HCT116 (cell line): Measurements from ENCODE around the gene RNH1. TPM values are rescaled to one million over a fixed set of nuclear protein-coding genes. Genes with fewer than 3 reads are reported as not detected.

Experiments used
- ATAC-seq: fragments of 200-7000 bp; cut with Tn5 transposase; 2 replicates; pipeline ENCODE4 v1.9.1; 2020; ENCODE audit warnings: mild to moderate bottlenecking, moderate library complexity
- BruUV-seq: library from RNA; stranded (reverse); fragments of 400-500 nt; replicated peaks from 2 replicates; lab custom pipeline; 2021; lab: Mats Ljungman, UMichigan
- CTCF ChIA-PET: fragments of 300-600 bp; sonication (Branson Sonifier 250); formaldehyde crosslinking; loops from one replicate; lab custom pipeline; 2021; ENCODE audit warnings: antibody characterized with exemption; lab: Charles Lee
- POLR2A ChIA-PET: fragments of 300-600, 350-600 bp; sonication (Branson Sonifier 250); formaldehyde crosslinking; loops from one replicate; lab custom pipeline; 2021; ENCODE audit warnings: antibody characterized with exemption; lab: Charles Lee
- RAD21 ChIA-PET, 2 experiments: fragments of 300-600 bp; sonication (Branson Sonifier 250); formaldehyde crosslinking; loops; one replicate each; lab custom pipeline; 2023; ENCODE audit warnings: low total read pairs in 2 of 2; ENCODE audit not compliant: uncharacterized antibody in 2 of 2, unreplicated experiment in 2 of 2, low non-redundant PET in 1 of 2; lab: Charles Lee
- DNase-seq: peaks from one replicate; pipeline ENCODE4 v3.0.0-alpha.2; 2010; ENCODE audit warnings: low read depth, low spot score
- H2AFZ ChIP-seq: fragments of 200-600 bp; shearing (Covaris generic), sonication (generic); 2 replicates; pipeline ENCODE4 v1.6.1; 2017; ENCODE audit warnings: low read depth, mixed run types, mixed read lengths, antibody characterized with exemption, low read length; ENCODE audit not compliant: poor library complexity, severe bottlenecking
- H3K27ac ChIP-seq: 2 replicates; pipeline ENCODE4 v1.5.1; 2012; ENCODE audit warnings: low read depth, low read length
- H3K27me3 ChIP-seq: fragments of 200-600 bp; sonication (generic); 2 replicates; pipeline ENCODE4 v1.6.1; 2016; ENCODE audit warnings: mixed run types, low read length, mixed read lengths; ENCODE audit not compliant: insufficient read depth
- H3K36me3 ChIP-seq, 2 experiments: fragments of 200-500 bp in 1 of 2; fragments of 200-600 bp in 1 of 2; sonication (Bioruptor generic) in 1 of 2; sonication (generic) in 1 of 2; 2 replicates each; pipeline versions ENCODE4 v1.5.1 to v1.6.1; 2014 to 2016; ENCODE audit warnings: low read length in 2 of 2, inconsistent platforms in 1 of 2, mixed read lengths in 1 of 2, mixed run types in 1 of 2; ENCODE audit not compliant: insufficient read depth in 2 of 2, control insufficient read depth in 1 of 2
- H3K4me1 ChIP-seq, 2 experiments: fragments of 200-600 bp in 1 of 2; sonication (generic) in 1 of 2; 2 replicates each; pipeline versions ENCODE4 v1.5.1 to v1.6.1; 2012 to 2017; ENCODE audit warnings: low read length in 2 of 2, inconsistent platforms in 1 of 2, mild to moderate bottlenecking in 1 of 2, mixed read lengths in 1 of 2, mixed run types in 1 of 2, moderate library complexity in 1 of 2; ENCODE audit not compliant: insufficient read depth in 2 of 2, control insufficient read depth in 1 of 2
- H3K4me2 ChIP-seq: fragments of 200-600 bp; sonication (generic); 2 replicates; pipeline ENCODE4 v1.6.1; 2017; ENCODE audit warnings: mixed run types, low read length, mixed read lengths
- H3K4me3 ChIP-seq, 2 experiments: fragments of 200-600 bp in 1 of 2; sonication (generic) in 1 of 2; replicated peaks in 1 of 2; 2 replicates each; pipeline ENCODE4 v1.5.1; 2011 to 2016; ENCODE audit warnings: low read length in 2 of 2, control low read depth in 1 of 2, low read depth in 1 of 2, mild to moderate bottlenecking in 1 of 2, mixed read lengths in 1 of 2, mixed run types in 1 of 2
- H3K79me2 ChIP-seq: fragments of 200-600 bp; sonication (generic); 2 replicates; pipeline ENCODE4 v1.6.1; 2017; ENCODE audit warnings: mild to moderate bottlenecking, mixed run types, low read length, moderate library complexity, mixed read lengths; ENCODE audit not compliant: insufficient read depth
- H3K9ac ChIP-seq: fragments of 200-600 bp; sonication (generic); 2 replicates; pipeline ENCODE4 v1.6.1; 2016; ENCODE audit warnings: low read length, mixed read lengths
- H3K9me2 ChIP-seq: fragments of 200-600 bp; sonication (generic), shearing (Covaris generic); 2 replicates; pipeline ENCODE4 v1.6.1; 2017; ENCODE audit warnings: mixed run types, mild to moderate bottlenecking, moderate library complexity; ENCODE audit not compliant: insufficient read depth
- H3K9me3 ChIP-seq, 2 experiments: fragments of 200-500 bp in 1 of 2; fragments of 200-600 bp in 1 of 2; sonication (Bioruptor generic) in 1 of 2; sonication (generic) in 1 of 2; 2 replicates each; pipeline ENCODE4 v1.6.1; 2014 to 2017; ENCODE audit warnings: low read length in 2 of 2, mixed read lengths in 2 of 2, inconsistent platforms in 1 of 2, low read depth in 1 of 2, mild to moderate bottlenecking in 1 of 2, mixed run types in 1 of 2, moderate library complexity in 1 of 2; ENCODE audit not compliant: control insufficient read depth in 1 of 2, insufficient read depth in 1 of 2
- H4K20me1 ChIP-seq: fragments of 200-600 bp; sonication (generic), shearing (Covaris generic); 2 replicates; pipeline ENCODE4 v1.6.1; 2017; ENCODE audit warnings: mixed run types, mild to moderate bottlenecking, moderate library complexity; ENCODE audit not compliant: insufficient read depth
- CBX3 ChIP-seq: IDR thresholded peaks from 2 replicates; pipeline ENCODE4 v1.6.1; 2012; ENCODE audit warnings: low read depth
- ELF1 ChIP-seq: IDR thresholded peaks from 2 replicates; pipeline ENCODE4 v1.6.1; 2012; ENCODE audit warnings: low read depth, borderline replicate concordance
- JUND ChIP-seq: IDR thresholded peaks from 2 replicates; pipeline ENCODE4 v1.6.1; 2012
- POLR2AphosphoS5 ChIP-seq: IDR thresholded peaks from 2 replicates; pipeline ENCODE4 v1.6.1; 2011; ENCODE audit warnings: mild to moderate bottlenecking, low read depth, low read length, moderate library complexity
- RAD21 ChIP-seq: IDR thresholded peaks from 2 replicates; pipeline ENCODE4 v1.6.1; 2012; ENCODE audit warnings: low read depth, mild to moderate bottlenecking
- intact Hi-C: fragments of 100-400 bp; cut with micrococcal nuclease; formaldehyde crosslinking; loops from 2 replicates; pipeline ENCODE4 v1.10.0; 2022
- total RNA-seq: library from RNA; stranded (reverse); gene quantifications from one replicate; pipeline ENCODE4 v1.2.1, GENCODE V29; 2021; ENCODE audit not compliant: unreplicated experiment
- TF ChIP-seq, protein P1 (sequence below): IDR thresholded peaks from 2 replicates; pipeline ENCODE4 v1.6.1; 2012; ENCODE audit warnings: low read depth

Gene RNH1
- total RNA-seq, 1 experiment from 2014 or later = 120 TPM

GRCh38 chr11:537622-538430 is 30.8 kb upstream of the RNH1 start:
- peaks cover 0 to 12% of the 10 kb centered on the region in 2 experiments; a peak in 1 of 4 replicates for H3K36me3 ChIP-seq
- no peak for ATAC-seq
- no peaks in the 10 kb centered on the region for H3K27me3 ChIP-seq
- peak overlapping the region; percentile 100 for H3K4me2 ChIP-seq
- ChIA-PET RAD21 (no interaction called here), CTCF (no interaction called here), POLR2A (no interaction called here)
- intact Hi-C loops = loop anchor here (2.0 kb wide), 2 partner anchors 23 to 31 kb away; partner anchors contain the start of genes LMNTD2, RASSF7 and RNH1
- H3K9ac ChIP-seq = peak overlapping the region; percentile 77
- no peaks in the 10 kb centered on the region for H4K20me1 ChIP-seq
- peak overlapping the region; percentile 64 to 76 for H3K4me3 ChIP-seq
- no peaks in the 10 kb centered on the region for H3K9me3 ChIP-seq
- no peak for TF ChIP-seq JUND
- TF ChIP-seq, protein P1, sequence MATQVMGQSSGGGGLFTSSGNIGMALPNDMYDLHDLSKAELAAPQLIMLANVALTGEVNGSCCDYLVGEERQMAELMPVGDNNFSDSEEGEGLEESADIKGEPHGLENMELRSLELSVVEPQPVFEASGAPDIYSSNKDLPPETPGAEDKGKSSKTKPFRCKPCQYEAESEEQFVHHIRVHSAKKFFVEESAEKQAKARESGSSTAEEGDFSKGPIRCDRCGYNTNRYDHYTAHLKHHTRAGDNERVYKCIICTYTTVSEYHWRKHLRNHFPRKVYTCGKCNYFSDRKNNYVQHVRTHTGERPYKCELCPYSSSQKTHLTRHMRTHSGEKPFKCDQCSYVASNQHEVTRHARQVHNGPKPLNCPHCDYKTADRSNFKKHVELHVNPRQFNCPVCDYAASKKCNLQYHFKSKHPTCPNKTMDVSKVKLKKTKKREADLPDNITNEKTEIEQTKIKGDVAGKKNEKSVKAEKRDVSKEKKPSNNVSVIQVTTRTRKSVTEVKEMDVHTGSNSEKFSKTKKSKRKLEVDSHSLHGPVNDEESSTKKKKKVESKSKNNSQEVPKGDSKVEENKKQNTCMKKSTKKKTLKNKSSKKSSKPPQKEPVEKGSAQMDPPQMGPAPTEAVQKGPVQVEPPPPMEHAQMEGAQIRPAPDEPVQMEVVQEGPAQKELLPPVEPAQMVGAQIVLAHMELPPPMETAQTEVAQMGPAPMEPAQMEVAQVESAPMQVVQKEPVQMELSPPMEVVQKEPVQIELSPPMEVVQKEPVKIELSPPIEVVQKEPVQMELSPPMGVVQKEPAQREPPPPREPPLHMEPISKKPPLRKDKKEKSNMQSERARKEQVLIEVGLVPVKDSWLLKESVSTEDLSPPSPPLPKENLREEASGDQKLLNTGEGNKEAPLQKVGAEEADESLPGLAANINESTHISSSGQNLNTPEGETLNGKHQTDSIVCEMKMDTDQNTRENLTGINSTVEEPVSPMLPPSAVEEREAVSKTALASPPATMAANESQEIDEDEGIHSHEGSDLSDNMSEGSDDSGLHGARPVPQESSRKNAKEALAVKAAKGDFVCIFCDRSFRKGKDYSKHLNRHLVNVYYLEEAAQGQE = no peak
- no peak for TF ChIP-seq POLR2AphosphoS5
- TF ChIP-seq RAD21 = no peak
- no peak for TF ChIP-seq CBX3
- TF ChIP-seq ELF1 = no peak
- no peaks in the 10 kb centered on the region for H3K9me2 ChIP-seq
- H3K4me1 ChIP-seq = peaks cover 15 to 33% of the 10 kb centered on the region in 2 experiments; a peak in 3 of 4 replicates
- TSS peak; percentile 51 for BruUV-seq
- DNase-seq = no peak
- H3K79me2 ChIP-seq = peaks cover 27% of the 10 kb centered on the region
- H3K27ac ChIP-seq = peak overlapping the region; percentile 100
- no peak overlapping the region for H2AFZ ChIP-seq
